ENCODE results near the gene FGD3. TPM values are rescaled to one million over a fixed set of nuclear protein-coding genes. Genes with fewer than 3 reads are reported as not detected.

Gene FGD3
- total RNA-seq, 1 experiment from 2014 or later, result 0.09 TPM

- DNase-seq (ENCODE audit: low spot score), result no peak
- ChIA-PET CTCF (no interaction called here), POLR2A (ENCODE audit: low non-redundant PET) (no interaction called here)
- TF ChIP-seq CTCF (conservative IDR thresholded peaks at IDR 0.05; ENCODE audit: low read depth, low read length), result no peak
- TF ChIP-seq EZH2 (IDR thresholded peaks at IDR 0.05; ENCODE audit: borderline replicate concordance, low read depth, low read length, poor library complexity, severe bottlenecking), result no peak
- Histone ChIP-seq H3K4me1 (ENCODE audit: insufficient read depth, low read length, poor library complexity, severe bottlenecking) (no peaks in the 10 kb centered on the region), H3K27ac (ENCODE audit: low read depth, low read length, poor library complexity, severe bottlenecking) (no peak overlapping the region), H3K36me3 (ENCODE audit: insufficient read depth, low read length, poor library complexity, severe bottlenecking) (no peaks in the 10 kb centered on the region), H3K4me3 (ENCODE audit: low read depth, low read length, poor library complexity, severe bottlenecking) (no peak overlapping the region), H3K27me3 (replicated peaks; ENCODE audit: insufficient read depth, low read depth, low read length, poor library complexity) (no peaks in the 10 kb centered on the region), H3K9me3 (ENCODE audit: low read depth, low read length, poor library complexity, severe bottlenecking) (no peaks in the 10 kb centered on the region)
- BruUV-seq (replicated peaks), result no TSS peak
- intact Hi-C loops (cut with micrococcal nuclease; ENCODE audit: unreplicated experiment), result no loop called here
These were observed 101.5 kb downstream of the FGD3 start for GRCh38 chr9:93048566-93049448.

GRCh38 chr9:93049491-93049890 lies 102.2 kb downstream of the FGD3 start:
- H3K27ac ChIP-seq (ENCODE audit: low read depth, low read length, poor library complexity, severe bottlenecking), result no peak overlapping the region
- no peaks in the 10 kb centered on the region for H3K9me3 ChIP-seq (ENCODE audit: low read depth, low read length, poor library complexity, severe bottlenecking)
- H3K4me1 ChIP-seq (ENCODE audit: insufficient read depth, low read length, poor library complexity, severe bottlenecking), result no peaks in the 10 kb centered on the region
- no peaks in the 10 kb centered on the region for H3K36me3 ChIP-seq (ENCODE audit: insufficient read depth, low read length, poor library complexity, severe bottlenecking)
- H3K4me3 ChIP-seq (ENCODE audit: low read depth, low read length, poor library complexity, severe bottlenecking), result no peak overlapping the region
- TF ChIP-seq EZH2 (IDR thresholded peaks at IDR 0.05; ENCODE audit: borderline replicate concordance, low read depth, low read length, poor library complexity, severe bottlenecking) (no peak), CTCF (conservative IDR thresholded peaks at IDR 0.05; ENCODE audit: low read depth, low read length) (no peak)
- POLR2A ChIA-PET (ENCODE audit: low non-redundant PET), result no interaction called here
- CTCF ChIA-PET, result no interaction called here
- no TSS peak for BruUV-seq (replicated peaks)
- DNase-seq (ENCODE audit: low spot score), result no peak
- intact Hi-C loops (cut with micrococcal nuclease; ENCODE audit: unreplicated experiment), result no loop called here
- H3K27me3 ChIP-seq (replicated peaks; ENCODE audit: insufficient read depth, low read depth, low read length, poor library complexity), result no peaks in the 10 kb centered on the region

GRCh38 chr9:93050231-93050630 lies 102.9 kb downstream of the FGD3 start:
- POLR2A ChIA-PET (ENCODE audit: low non-redundant PET), result no interaction called here
- DNase-seq (ENCODE audit: low spot score), result no peak
- BruUV-seq (replicated peaks), result no TSS peak
- H3K4me3 ChIP-seq (ENCODE audit: low read depth, low read length, poor library complexity, severe bottlenecking), result no peak overlapping the region
- no peak overlapping the region for H3K27ac ChIP-seq (ENCODE audit: low read depth, low read length, poor library complexity, severe bottlenecking)
- H3K36me3 ChIP-seq (ENCODE audit: insufficient read depth, low read length, poor library complexity, severe bottlenecking), result no peaks in the 10 kb centered on the region
- H3K27me3 ChIP-seq (replicated peaks; ENCODE audit: insufficient read depth, low read depth, low read length, poor library complexity), result no peaks in the 10 kb centered on the region
- no peaks in the 10 kb centered on the region for H3K4me1 ChIP-seq (ENCODE audit: insufficient read depth, low read length, poor library complexity, severe bottlenecking)
- intact Hi-C loops (cut with micrococcal nuclease; ENCODE audit: unreplicated experiment), result no loop called here
- H3K9me3 ChIP-seq (ENCODE audit: low read depth, low read length, poor library complexity, severe bottlenecking), result no peaks in the 10 kb centered on the region
- TF ChIP-seq CTCF (conservative IDR thresholded peaks at IDR 0.05; ENCODE audit: low read depth, low read length) (no peak), EZH2 (IDR thresholded peaks at IDR 0.05; ENCODE audit: borderline replicate concordance, low read depth, low read length, poor library complexity, severe bottlenecking) (no peak)
- CTCF ChIA-PET, result no interaction called here

Data from A673 (cell line).